HG02973 (cell line): ENCODE data around the gene SRRM5.
"Not testable (repeated sequence)": the region's sequence is repeated elsewhere in the genome, so short reads cannot be mapped to it uniquely, and the experiment has no call there.

Experiments used
- ATAC-seq: cut with Tn5 transposase; IDR thresholded peaks from one replicate; pipeline ENCODE4 v1.9.1; 2021; ENCODE audit warnings: moderate library complexity; ENCODE audit not compliant: unreplicated experiment

Gene SRRM5

GRCh38 chr19:43611788-43612187 lies at the start of gene SRRM5:
TSS of gene SRRM5 (plus strand) at chr19:43612088. CDS start at chr19:43612122, 34 bp downstream.
- ATAC-seq = no peak

- ATAC-seq = no peak
Measured at GRCh38 chr19:43562226-43562697, 49.6 kb upstream of the SRRM5 start.

- peak; percentile 60 for ATAC-seq
Measured at GRCh38 chr19:43562698-43563241, 49.1 kb upstream of the SRRM5 start.

GRCh38 chr19:43563816-43564457 lies 48.0 kb upstream of the SRRM5 start:
- ATAC-seq = no peak

- no peak for ATAC-seq
Measured at GRCh38 chr19:43564800-43565199, 47.1 kb upstream of the SRRM5 start.

- ATAC-seq = no peak
Measured at GRCh38 chr19:43569657-43570056, 42.2 kb upstream of the SRRM5 start.

GRCh38 chr19:43570174-43570791 lies 41.6 kb upstream of the SRRM5 start:
- ATAC-seq = no peak

- ATAC-seq = no peak
Measured at GRCh38 chr19:43572171-43572588, 39.7 kb upstream of the SRRM5 start.

- no peak for ATAC-seq
Measured at GRCh38 chr19:43574424-43575155, 37.3 kb upstream of the SRRM5 start.

- peak; percentile 94 for ATAC-seq
Measured at GRCh38 chr19:43575156-43575950, 36.5 kb upstream of the SRRM5 start, which contains the start of the genes PINLYP and XRCC1. TSS of gene PINLYP (plus strand) at chr19:43575801. CDS start at chr19:43577192, 1,391 bp downstream. TSS of gene XRCC1 (minus strand) at chr19:43575527. CDS start at chr19:43575458, 69 bp downstream.

- no peak for ATAC-seq
Measured at GRCh38 chr19:43575955-43576878, 35.7 kb upstream of the SRRM5 start.

- ATAC-seq = no peak
Measured at GRCh38 chr19:43578787-43579186, 33.1 kb upstream of the SRRM5 start.

GRCh38 chr19:43581467-43581866 lies 30.4 kb upstream of the SRRM5 start:
- no peak for ATAC-seq

GRCh38 chr19:43582495-43582894 lies 29.4 kb upstream of the SRRM5 start:
- ATAC-seq = no peak

- ATAC-seq = no peak
Measured at GRCh38 chr19:43584484-43584883, 27.4 kb upstream of the SRRM5 start.

GRCh38 chr19:43586346-43586745 lies 25.5 kb upstream of the SRRM5 start:
- ATAC-seq = no peak

- not testable (repeated sequence) for ATAC-seq
Measured at GRCh38 chr19:43587029-43587428, 24.9 kb upstream of the SRRM5 start.

GRCh38 chr19:43589277-43589676 lies 22.6 kb upstream of the SRRM5 start:
- no peak for ATAC-seq

GRCh38 chr19:43589678-43590077 lies 22.2 kb upstream of the SRRM5 start:
- ATAC-seq = no peak
